Body of pancreas (tissue), 4 donors: ENCODE measurements around the gene CDH2. TPM values are rescaled to one million over a fixed set of nuclear protein-coding genes. Genes with fewer than 3 reads are reported as not detected.
"Not testable (repeated sequence)": the region's sequence is repeated elsewhere in the genome, so short reads cannot be mapped to it uniquely, and the experiment has no call there.

ENCODE experiments used
- ATAC-seq: fragments of 150-250 bp; one replicate; pipeline ENCODE4 v1.9.1; 2016
- DNase-seq, 4 donors: peaks; one replicate each; pipeline ENCODE4 v3.0.0-alpha.2; 2019
- H3K27ac ChIP-seq, 4 donors: fragments of 200-600 bp; sonication (generic); 1 replicate in 3 of 4; 2 replicates in 1 of 4; pipeline versions ENCODE4 v1.5.1 to v1.6.1; 2016 to 2019; ENCODE audit warnings: mild to moderate bottlenecking in 1 of 4, mixed read lengths in 1 of 4, moderate library complexity in 1 of 4
- H3K27me3 ChIP-seq, 2 donors: fragments of 200-600 bp; sonication (generic); one replicate each; pipeline ENCODE4 v1.6.0; 2016; ENCODE audit warnings: mild to moderate bottlenecking in 1 of 2
- H3K36me3 ChIP-seq, 2 donors: fragments of 200-600 bp; sonication (generic); replicated peaks in 1 of 2; 2 replicates each; pipeline ENCODE4 v1.5.1; 2016; ENCODE audit warnings: low read depth in 2 of 2; ENCODE audit not compliant: insufficient read depth in 1 of 2
- H3K4me1 ChIP-seq: fragments of 200-600 bp; sonication (generic); one replicate; pipeline ENCODE4 v1.6.0; 2016
- H3K4me3 ChIP-seq, 2 donors: fragments of 200-600 bp; sonication (generic); 1 replicate in 1 of 2; 2 replicates in 1 of 2; pipeline ENCODE4 v1.5.1; 2016 to 2019
- H3K9me3 ChIP-seq, 3 donors: fragments of 200-600 bp; sonication (generic); 1 replicate in 2 of 3; 2 replicates in 1 of 3; pipeline ENCODE4 v1.5.1; 2016
- POLR2A ChIP-seq, 3 donors: fragments of 450-650 bp; IDR thresholded peaks; one replicate each; pipeline ENCODE4 v1.6.1; 2016; ENCODE audit warnings: antibody characterized with exemption in 3 of 3, mild to moderate bottlenecking in 2 of 3
- WGBS, 2 donors: methylation state at CpG; one replicate each; pipeline ENCODE4 v1.1.5; 2017; 5-methylcytosine and 5-hydroxymethylcytosine counted together
- intact Hi-C: fragments of 100-400 bp; cut with DNase I; formaldehyde crosslinking; loops from one replicate; pipeline ENCODE4 v1.15.1; 2023
- total RNA-seq, 2 donors: library from RNA; depleted of rRNA; stranded (reverse); fragments of >200 nt; gene quantifications; one replicate each; pipeline ENCODE4 v1.1.0, GENCODE V29; 2016
- TF ChIP-seq, protein P1 (sequence below), 7 experiments: fragments of 450-650 bp in 4 of 7; fragments of 200-600 bp in 3 of 7; sonication (generic) in 3 of 7; IDR thresholded peaks; one replicate each; pipeline ENCODE4 v1.5.1; 2016 to 2019; ENCODE audit warnings: antibody characterized with exemption in 7 of 7

Gene CDH2
- total RNA-seq, 2 donors from 2014 or later = 0.33 to 0.78 TPM

DNA sequence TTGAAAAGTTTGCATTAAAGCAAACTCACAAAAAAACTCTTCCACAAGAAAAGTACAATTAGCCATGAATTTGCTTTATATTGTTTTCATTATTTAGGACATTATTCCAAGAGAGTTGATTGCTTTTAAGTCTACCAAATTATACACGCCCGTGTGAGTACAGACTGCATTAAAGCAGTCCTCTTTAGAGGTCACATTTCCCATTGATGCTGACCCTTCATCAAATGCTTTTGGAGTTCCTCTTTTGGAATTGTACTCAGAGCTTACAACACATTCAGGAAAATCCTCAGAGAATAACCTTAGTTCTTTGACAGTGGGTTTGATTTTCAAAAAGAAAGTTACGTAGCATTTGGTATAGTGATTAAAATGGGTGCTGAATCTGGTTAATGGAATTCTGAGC lies 256.1 kb downstream of the CDH2 start:
- Histone ChIP-seq H3K4me3 (no peak overlapping the region), H3K4me1 (no peaks in the 10 kb centered on the region), H3K36me3 (no peaks in the 10 kb centered on the region), H3K27ac (no peak overlapping the region), H3K27me3 (no peaks in the 10 kb centered on the region), H3K9me3 (no peaks in the 10 kb centered on the region)
- DNase-seq = no peak
- intact Hi-C loops = no loop called here
- ATAC-seq = no peak
- TF ChIP-seq, protein P1, sequence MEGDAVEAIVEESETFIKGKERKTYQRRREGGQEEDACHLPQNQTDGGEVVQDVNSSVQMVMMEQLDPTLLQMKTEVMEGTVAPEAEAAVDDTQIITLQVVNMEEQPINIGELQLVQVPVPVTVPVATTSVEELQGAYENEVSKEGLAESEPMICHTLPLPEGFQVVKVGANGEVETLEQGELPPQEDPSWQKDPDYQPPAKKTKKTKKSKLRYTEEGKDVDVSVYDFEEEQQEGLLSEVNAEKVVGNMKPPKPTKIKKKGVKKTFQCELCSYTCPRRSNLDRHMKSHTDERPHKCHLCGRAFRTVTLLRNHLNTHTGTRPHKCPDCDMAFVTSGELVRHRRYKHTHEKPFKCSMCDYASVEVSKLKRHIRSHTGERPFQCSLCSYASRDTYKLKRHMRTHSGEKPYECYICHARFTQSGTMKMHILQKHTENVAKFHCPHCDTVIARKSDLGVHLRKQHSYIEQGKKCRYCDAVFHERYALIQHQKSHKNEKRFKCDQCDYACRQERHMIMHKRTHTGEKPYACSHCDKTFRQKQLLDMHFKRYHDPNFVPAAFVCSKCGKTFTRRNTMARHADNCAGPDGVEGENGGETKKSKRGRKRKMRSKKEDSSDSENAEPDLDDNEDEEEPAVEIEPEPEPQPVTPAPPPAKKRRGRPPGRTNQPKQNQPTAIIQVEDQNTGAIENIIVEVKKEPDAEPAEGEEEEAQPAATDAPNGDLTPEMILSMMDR (IDR thresholded peaks at IDR 0.05) = no peak
- TF ChIP-seq POLR2A (IDR thresholded peaks at IDR 0.05) = no peak
- 71 to 74% methylated on average over 3 of the region's 3 CpGs for WGBS, 2 donors

DNA sequence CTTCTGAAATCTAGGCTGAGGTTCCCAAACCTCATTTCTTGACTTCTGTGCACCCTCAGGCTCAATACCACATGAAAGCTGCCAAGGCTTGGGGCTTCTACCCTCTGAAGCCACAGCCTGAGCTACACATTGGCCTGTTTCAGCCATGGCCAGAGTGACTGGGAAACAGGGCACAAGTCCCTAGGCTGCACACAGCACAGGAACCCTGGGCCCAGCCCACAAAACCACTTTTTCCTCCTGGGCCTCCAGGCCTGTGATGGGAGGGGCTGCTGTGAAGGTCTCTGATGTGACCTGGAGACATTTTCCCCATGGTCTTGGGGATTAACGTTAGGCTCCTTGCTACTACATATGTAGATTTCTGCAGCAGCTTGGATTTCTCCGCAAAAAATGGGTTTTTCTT lies 270.7 kb downstream of the CDH2 start:
- WGBS, 2 donors = 52 to 76% methylated on average over 2 of the region's 2 CpGs
- ATAC-seq, H3K27ac ChIP-seq, H3K27me3 ChIP-seq, DNase-seq, H3K4me1 ChIP-seq, H3K4me3 ChIP-seq, H3K9me3 ChIP-seq, intact Hi-C loops, H3K36me3 ChIP-seq: not testable (repeated sequence)

DNA sequence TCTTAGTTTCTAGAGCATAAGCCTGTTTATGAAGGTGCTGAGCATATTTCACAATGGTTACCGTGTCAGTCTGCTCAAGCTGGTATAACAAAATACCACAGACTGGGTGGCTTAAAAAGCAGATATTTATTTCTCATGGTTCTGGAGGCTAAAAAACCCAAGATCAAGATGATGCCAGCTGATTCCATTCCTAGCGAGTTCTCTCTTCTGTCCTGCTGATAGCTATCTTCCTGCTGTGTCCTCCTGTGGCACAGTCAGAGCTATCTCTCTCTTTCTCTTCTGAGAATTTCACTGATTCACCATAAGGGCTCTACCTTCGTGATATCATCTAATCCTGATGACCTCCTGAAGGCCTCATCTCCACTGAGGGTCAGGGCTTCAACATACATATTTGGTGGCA lies 273.0 kb downstream of the CDH2 start:
- DNase-seq (no peak), ATAC-seq (no peak)
- intact Hi-C loops = no loop called here
- TF ChIP-seq, protein P1 (IDR thresholded peaks at IDR 0.05) = no peak
- no peak for TF ChIP-seq POLR2A (IDR thresholded peaks at IDR 0.05)
- no peak overlapping the region for H3K4me3 ChIP-seq
- H3K27me3 ChIP-seq = no peaks in the 10 kb centered on the region
- WGBS, 2 donors = 45 to 77% methylated on average over 3 of the region's 3 CpGs
- H3K9me3 ChIP-seq = no peaks in the 10 kb centered on the region
- no peaks in the 10 kb centered on the region for H3K4me1 ChIP-seq
- no peaks in the 10 kb centered on the region for H3K36me3 ChIP-seq
- H3K27ac ChIP-seq = no peak overlapping the region

DNA sequence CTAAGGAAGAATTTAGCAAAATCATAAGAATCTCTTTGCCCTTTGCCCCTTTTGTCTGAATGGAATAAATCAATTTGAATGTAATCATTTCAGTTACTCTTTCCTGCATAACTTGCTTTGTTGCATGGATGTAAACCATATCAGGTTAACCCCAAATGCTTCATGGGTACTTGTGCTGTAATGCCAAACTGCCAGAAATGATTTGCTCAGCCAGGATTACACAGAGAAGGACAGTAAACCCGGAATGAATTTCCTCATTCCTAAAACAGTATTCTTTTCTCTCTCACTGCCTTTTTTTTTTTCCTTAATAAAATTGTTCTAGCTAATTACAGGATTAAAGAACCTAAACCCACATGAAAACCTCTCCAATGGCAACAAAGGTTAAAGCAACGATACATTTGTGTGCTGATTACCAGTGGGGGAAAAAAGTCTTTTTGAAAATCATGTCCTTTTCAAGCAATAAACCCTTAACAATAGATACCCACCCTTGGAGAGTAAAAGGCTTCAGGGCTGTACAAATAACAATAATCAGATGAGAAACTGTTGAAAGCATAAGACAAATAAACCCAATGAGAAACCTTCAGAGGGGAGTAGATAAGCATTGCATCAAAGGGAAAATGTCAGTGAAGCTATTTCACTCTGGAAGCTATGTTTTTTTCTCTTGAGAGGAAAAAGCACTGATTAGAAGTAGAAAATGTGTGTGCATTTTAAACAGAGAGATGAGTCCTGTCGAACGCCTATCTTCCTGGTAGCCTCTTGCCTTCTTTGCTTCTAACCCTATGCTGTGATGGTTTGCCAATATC lies 275.3 kb downstream of the CDH2 start:
- no peak overlapping the region for H3K27ac ChIP-seq
- H3K27me3 ChIP-seq = no peaks in the 10 kb centered on the region
- H3K36me3 ChIP-seq = no peaks in the 10 kb centered on the region
- H3K4me1 ChIP-seq = no peaks in the 10 kb centered on the region
- no peaks in the 10 kb centered on the region for H3K9me3 ChIP-seq
- TF ChIP-seq POLR2A (IDR thresholded peaks at IDR 0.05) = no peak
- TF ChIP-seq, protein P1 (IDR thresholded peaks at IDR 0.05) = no peak
- no peak for DNase-seq
- no peak for ATAC-seq
- H3K4me3 ChIP-seq = no peak overlapping the region
- intact Hi-C loops = no loop called here
- WGBS, 2 donors = 29 to 33% methylated on average over 4 of the region's 4 CpGs
